Activated CD4-positive, alpha-beta T cell treated with anti-CD3 and anti-CD28 coated beads for 36 hours (primary cell): ENCODE results near the gene COPA. TPM values are rescaled to one million over a fixed set of nuclear protein-coding genes. Genes with fewer than 3 reads are reported as not detected.
A peak's percentile ranks its signal among the peaks of the same experiment; 100 is the strongest.

Experiments
- ATAC-seq: fragments of 200-7000 bp; cut with Tn5 transposase; one replicate; pipeline ENCODE4 v1.10.0; 2021; ENCODE audit warnings: mild to moderate bottlenecking, moderate library complexity
- CTCF ChIA-PET: fragments of 350-600 bp; sonication (Branson Sonifier 250); formaldehyde crosslinking; loops from one replicate; lab custom pipeline; 2021; ENCODE audit warnings: antibody characterized with exemption; lab: Charles Lee
- POLR2A ChIA-PET: fragments of 350-600 bp; sonication (Branson Sonifier 250); formaldehyde crosslinking; loops from one replicate; lab custom pipeline; 2021; ENCODE audit warnings: antibody characterized with exemption, inconsistent platforms; lab: Charles Lee
- DNase-seq: peaks from one replicate; pipeline ENCODE4 v3.0.0-alpha.2; 2020
- H3K27ac Mint-ChIP-seq: one replicate; pipeline ENCODE4 v1.8.0; 2021; ENCODE audit warnings: mixed read lengths
- H3K27me3 Mint-ChIP-seq: one replicate; pipeline ENCODE4 v1.8.0; 2021; ENCODE audit warnings: mixed read lengths
- H3K36me3 Mint-ChIP-seq: one replicate; pipeline ENCODE4 v1.8.0; 2021; ENCODE audit warnings: low read depth, mixed read lengths
- H3K4me1 Mint-ChIP-seq: one replicate; pipeline ENCODE4 v1.8.0; 2021; ENCODE audit warnings: mixed read lengths
- H3K4me3 Mint-ChIP-seq: one replicate; pipeline ENCODE4 v1.8.0; 2021; ENCODE audit warnings: mild to moderate bottlenecking, moderate library complexity, mixed read lengths
- H3K9me3 Mint-ChIP-seq: one replicate; pipeline ENCODE4 v1.8.0; 2021; ENCODE audit warnings: low read depth, mixed read lengths
- intact Hi-C, 2 experiments: fragments of 100-400 bp; cut with DNase I in 1 of 2; cut with micrococcal nuclease in 1 of 2; formaldehyde crosslinking; loops; one replicate each; pipeline versions ENCODE4 v1.14.2 to v1.15.1; 2022 to 2024; cut with DNase I, micrococcal nuclease
- total RNA-seq, 2 experiments: library from RNA; stranded (reverse); gene quantifications; one replicate each; pipeline ENCODE4 v1.2.3, GENCODE V29; 2021

Gene COPA
- total RNA-seq, 2 experiments from 2014 or later = 125 to 148 TPM

DNA sequence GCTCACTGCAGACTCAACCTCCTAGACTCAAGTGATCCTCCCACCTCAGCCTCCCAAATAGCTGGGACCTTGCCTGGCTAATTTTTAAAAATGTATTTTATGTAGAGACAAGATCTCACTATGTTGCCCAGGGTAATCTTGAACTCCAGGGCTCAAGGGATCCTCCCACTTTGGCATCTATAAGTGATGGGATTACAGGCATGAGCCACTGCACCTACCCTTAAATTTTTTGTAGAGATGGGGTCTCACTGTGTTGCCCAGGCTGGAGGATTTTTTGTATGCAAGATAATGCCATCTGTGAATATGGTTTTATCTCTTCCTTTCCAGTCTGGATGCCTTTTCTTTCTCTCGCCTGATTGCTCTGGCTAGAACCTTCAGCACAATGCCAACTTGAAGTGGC is 72.0 kb downstream of the COPA start:
- no peak overlapping the region for H3K4me3 Mint-ChIP-seq
- no peaks in the 10 kb centered on the region for H3K4me1 Mint-ChIP-seq
- H3K9me3 Mint-ChIP-seq = no peaks in the 10 kb centered on the region
- ChIA-PET CTCF (interaction anchor here (0.8 to 1.3 kb wide), 2 partner anchors 21 to 52 kb away, joined by 3 to 4 read pairs; no protein-coding TSS in a partner anchor), POLR2A (no interaction called here)
- intact Hi-C loops = no loop called here
- H3K27me3 Mint-ChIP-seq = no peaks in the 10 kb centered on the region
- ATAC-seq (no peak), DNase-seq (no peak)
- no peaks in the 10 kb centered on the region for H3K36me3 Mint-ChIP-seq
- no peak overlapping the region for H3K27ac Mint-ChIP-seq

GRCh38 chr1:160267284-160267991 is 75.6 kb downstream of the COPA start:
- Mint-ChIP-seq H3K36me3 (no peaks in the 10 kb centered on the region), H3K9me3 (no peaks in the 10 kb centered on the region), H3K4me3 (no peak overlapping the region), H3K27ac (no peak overlapping the region), H3K27me3 (no peaks in the 10 kb centered on the region), H3K4me1 (peaks cover 12% of the 10 kb centered on the region)
- intact Hi-C loops = no loop called here
- ChIA-PET POLR2A (interaction anchor here (0.8 kb wide), 1 partner anchor 18 kb away, joined by 3 read pairs; no protein-coding TSS in a partner anchor), CTCF (interaction anchor here (0.6 to 1.4 kb wide), 3 partner anchors 15 to 188 kb away, joined by 3 to 5 read pairs (median 4); no protein-coding TSS in a partner anchor)
- no peak for DNase-seq
- no peak for ATAC-seq

DNA sequence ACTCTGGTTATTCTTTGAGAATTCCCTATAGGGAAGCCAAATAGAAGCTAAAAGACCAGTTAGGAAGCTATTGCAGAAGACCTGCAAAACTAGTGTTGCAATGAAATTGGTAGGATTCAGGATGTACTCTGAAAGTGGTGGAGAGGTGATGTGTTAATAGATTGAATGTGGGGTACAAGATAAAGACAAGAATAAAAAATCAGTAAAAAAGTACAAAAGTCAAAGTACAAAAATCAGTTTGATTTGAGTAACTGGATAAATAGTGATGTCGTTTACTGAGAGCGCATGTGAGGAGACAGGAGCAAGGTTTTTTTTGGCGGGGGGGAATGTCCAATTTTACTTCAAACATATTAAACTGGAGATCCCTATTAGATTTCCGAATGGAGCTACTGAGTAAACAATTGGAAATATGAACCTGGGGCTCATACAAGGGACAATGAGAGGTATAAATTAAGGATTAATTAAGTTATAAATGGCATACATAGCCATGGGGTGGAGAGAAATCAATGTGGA is 78.2 kb downstream of the COPA start:
- no peak overlapping the region for H3K27ac Mint-ChIP-seq
- ATAC-seq (no peak), DNase-seq (no peak)
- ChIA-PET POLR2A (no interaction called here), CTCF (interaction anchor here (0.6 to 5.0 kb wide), 4 partner anchors 13 to 219 kb away, joined by 3 to 39 read pairs (median 8); partner anchors contain the start of gene CASQ1)
- peaks cover 22% of the 10 kb centered on the region for H3K4me1 Mint-ChIP-seq
- H3K4me3 Mint-ChIP-seq = no peak overlapping the region
- intact Hi-C loops = loop anchor here (5.0 kb wide), 5 partner anchors 312 to 1253 kb away; partner anchors contain the start of genes CD84 (in 1 of the 2) and DUSP23 (in 1 of the 2)
- no peaks in the 10 kb centered on the region for H3K27me3 Mint-ChIP-seq
- no peaks in the 10 kb centered on the region for H3K9me3 Mint-ChIP-seq
- H3K36me3 Mint-ChIP-seq = peaks cover 12% of the 10 kb centered on the region

- Mint-ChIP-seq H3K4me1 (peaks cover 44% of the 10 kb centered on the region), H3K9me3 (no peaks in the 10 kb centered on the region), H3K27ac (peak within 1 kb of the TSS; percentile 99), H3K36me3 (peaks cover 20% of the 10 kb centered on the region), H3K4me3 (peak within 1 kb of the TSS; percentile 100), H3K27me3 (no peaks in the 10 kb centered on the region)
- peak; percentile 99 for DNase-seq
- CTCF ChIA-PET = interaction anchor here (0.5 to 5.0 kb wide), 10 partner anchors 10 to 481 kb away, joined by 3 to 39 read pairs (median 3); partner anchors contain the start of genes DUSP23 and PEX19
- POLR2A ChIA-PET = interaction anchor here (0.6 to 1.6 kb wide), 8 partner anchors 10 to 339 kb away, joined by 3 to 15 read pairs (median 4); partner anchors contain the start of genes IGSF8 and PEX19
- peak; percentile 88 for ATAC-seq
- intact Hi-C loops = loop anchor here (1.0 to 5.0 kb wide), 12 partner anchors 23 to 1250 kb away; partner anchors contain the start of genes CD84 (in 1 of the 2), COPA (in 1 of the 2), DUSP23 (in 1 of the 2) and IGSF8 (in 1 of the 2)
Measured at GRCh38 chr1:160261893-160262794, 80.9 kb downstream of the COPA start, which contains the start of gene DCAF8. DCAF8 (minus strand) TSS chr1:160262549; CDS start chr1:160244008, 18,541 bp downstream.

- peak; percentile 86 for DNase-seq
- H3K4me1 Mint-ChIP-seq = peaks cover 49% of the 10 kb centered on the region
Measured at GRCh38 chr1:160261556-160261892, 81.5 kb downstream of the COPA start.

DNA sequence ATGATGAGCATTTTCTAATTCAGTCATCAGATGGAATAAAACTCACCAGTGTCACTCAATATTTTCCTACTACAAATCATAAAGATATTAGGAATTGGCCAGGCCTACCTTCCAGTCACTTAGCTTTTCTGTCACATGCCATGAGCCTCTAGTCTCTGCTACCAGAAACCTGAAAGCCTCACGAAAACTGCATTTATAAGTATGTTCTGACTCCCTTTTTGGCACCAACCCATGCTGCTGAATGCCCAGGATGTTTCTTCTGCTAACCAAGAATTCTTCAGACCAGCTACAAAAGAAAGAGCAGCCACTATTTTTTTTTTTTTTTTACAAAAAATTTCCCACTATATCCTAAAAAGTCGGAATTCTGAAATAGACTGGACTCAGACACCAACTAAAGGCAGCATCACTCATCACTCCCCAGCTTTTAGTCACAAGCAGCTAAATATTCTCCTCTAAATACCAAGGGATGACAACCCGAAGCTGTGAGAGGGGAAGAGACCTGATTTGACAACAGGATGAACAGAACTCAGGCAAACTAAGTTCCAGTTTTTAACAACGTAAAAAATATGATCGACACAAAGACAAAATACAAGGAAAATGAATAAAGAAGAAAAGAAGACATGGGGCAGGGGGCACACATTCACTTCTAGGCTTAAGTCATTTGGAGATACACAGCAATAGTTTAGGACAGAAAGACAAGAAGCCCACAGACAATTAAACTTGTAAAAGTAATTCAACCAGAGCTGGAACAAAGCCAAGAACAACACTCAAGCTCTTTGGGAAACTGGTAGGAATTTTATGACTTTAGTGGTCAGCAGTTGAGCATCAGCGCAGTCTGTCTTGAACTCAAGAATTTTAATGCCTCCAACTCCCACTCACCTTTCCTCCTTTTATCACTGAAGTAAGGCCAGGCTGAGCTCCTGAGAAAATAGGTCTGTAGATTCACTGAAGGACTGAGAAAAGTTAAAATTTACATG is 82.4 kb downstream of the COPA start:
- intact Hi-C loops = loop anchor here (5.0 kb wide), 5 partner anchors 317 to 1248 kb away; partner anchors contain the start of genes CD84 (in 1 of the 2) and DUSP23 (in 1 of the 2)
- CTCF ChIA-PET = interaction anchor here (0.7 to 5.0 kb wide), 11 partner anchors 9 to 176 kb away, joined by 3 to 39 read pairs (median 4); no protein-coding TSS in a partner anchor
- DNase-seq (no peak), ATAC-seq (no peak)
- H3K36me3 Mint-ChIP-seq = peaks cover 21% of the 10 kb centered on the region
- POLR2A ChIA-PET = interaction anchor here (0.6 to 1.1 kb wide), 5 partner anchors 12 to 1129 kb away, joined by 3 to 9 read pairs (median 6); no protein-coding TSS in a partner anchor
- H3K4me1 Mint-ChIP-seq = peaks cover 56% of the 10 kb centered on the region
- H3K27ac Mint-ChIP-seq = peak overlapping the region; percentile 99
- H3K4me3 Mint-ChIP-seq = peak overlapping the region; percentile 100
- no peaks in the 10 kb centered on the region for H3K9me3 Mint-ChIP-seq
- no peaks in the 10 kb centered on the region for H3K27me3 Mint-ChIP-seq

More at GRCh38 chr1:160261556-160261892, 81.5 kb downstream of the COPA start:
- Mint-ChIP-seq H3K27me3 (no peaks in the 10 kb centered on the region), H3K4me3 (peak overlapping the region; percentile 100), H3K36me3 (peaks cover 21% of the 10 kb centered on the region), H3K27ac (peak overlapping the region; percentile 99), H3K9me3 (no peaks in the 10 kb centered on the region)
- ChIA-PET POLR2A (interaction anchor here (0.6 to 1.6 kb wide), 4 partner anchors 13 to 1128 kb away, joined by 4 to 9 read pairs (median 5); no protein-coding TSS in a partner anchor), CTCF (interaction anchor here (0.7 to 5.0 kb wide), 9 partner anchors 10 to 177 kb away, joined by 3 to 39 read pairs (median 3); no protein-coding TSS in a partner anchor)
- intact Hi-C loops = loop anchor here (5.0 kb wide), 5 partner anchors 316 to 1249 kb away; partner anchors contain the start of genes CD84 (in 1 of the 2) and DUSP23 (in 1 of the 2)
- peak; percentile 49 for ATAC-seq

DNA sequence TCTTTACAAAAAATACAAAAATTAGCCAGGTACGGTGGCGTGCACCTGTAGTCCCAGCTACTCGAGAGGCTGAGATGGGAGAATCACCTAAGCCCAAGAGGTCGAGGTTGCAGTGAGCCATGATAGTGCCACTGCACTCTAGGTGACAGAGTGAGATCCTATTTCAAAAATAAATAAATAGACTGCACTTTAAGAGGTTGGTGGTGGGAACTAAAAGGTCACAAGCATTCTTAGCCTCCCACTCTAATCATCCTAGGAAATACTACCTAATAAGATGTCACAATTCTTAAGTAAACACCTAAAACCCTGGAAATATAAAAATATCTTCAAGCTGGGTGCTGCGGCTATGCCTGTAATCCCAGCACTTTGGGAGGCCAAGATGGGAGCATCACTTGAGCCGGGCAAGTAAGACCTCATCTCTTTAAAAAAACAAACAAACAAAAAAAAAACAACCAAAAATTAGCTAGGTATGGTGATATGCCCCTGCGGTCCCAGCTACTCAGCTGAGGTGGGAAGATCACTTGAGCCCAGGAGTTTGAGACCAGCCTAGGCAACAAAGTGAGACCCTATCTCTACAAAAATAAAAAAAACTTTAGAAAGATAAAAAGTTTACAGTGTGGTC is 84.8 kb downstream of the COPA start:
- Mint-ChIP-seq H3K27ac (no peak overlapping the region), H3K36me3 (peaks cover 21% of the 10 kb centered on the region), H3K4me3 (no peak overlapping the region), H3K4me1 (peaks cover 47% of the 10 kb centered on the region), H3K27me3 (no peaks in the 10 kb centered on the region), H3K9me3 (no peaks in the 10 kb centered on the region)
- DNase-seq = no peak
- intact Hi-C loops = no loop called here
- ChIA-PET POLR2A (no interaction called here), CTCF (interaction anchor here (0.7 to 1.0 kb wide), 3 partner anchors 15 to 157 kb away, joined by 3 read pairs; no protein-coding TSS in a partner anchor)
- ATAC-seq = no peak

DNA sequence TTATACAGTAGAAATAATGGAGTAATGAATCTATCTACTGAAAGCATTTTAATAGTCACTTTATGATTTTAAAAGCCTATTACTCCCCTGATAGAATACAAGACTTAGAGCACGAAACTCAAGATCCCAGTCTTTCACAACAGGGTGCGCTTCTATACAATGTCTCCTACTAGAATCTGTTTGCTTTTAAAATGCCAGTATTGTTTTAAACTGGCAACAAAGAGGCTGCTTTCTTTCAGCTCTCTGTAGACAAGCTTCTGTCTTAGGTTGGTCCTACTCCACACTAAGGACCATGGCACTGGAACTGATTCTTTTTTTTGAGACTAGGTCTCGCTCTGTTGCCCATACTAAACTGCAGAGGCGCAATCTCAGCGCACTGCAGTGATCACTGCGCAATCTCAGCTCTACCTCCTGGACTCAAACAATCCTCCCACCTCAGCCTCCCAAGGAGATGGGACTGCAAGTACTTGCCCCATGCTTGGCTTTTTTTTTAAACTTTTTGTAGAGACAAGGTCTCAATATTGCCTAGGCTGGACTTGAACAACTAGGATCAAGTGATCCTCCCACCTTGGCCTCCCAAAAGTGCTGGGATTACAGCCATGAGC is 85.5 kb downstream of the COPA start:
- ATAC-seq (no peak), DNase-seq (no peak)
- intact Hi-C loops = no loop called here
- Mint-ChIP-seq H3K9me3 (no peaks in the 10 kb centered on the region), H3K4me1 (peaks cover 44% of the 10 kb centered on the region), H3K27me3 (no peaks in the 10 kb centered on the region), H3K27ac (no peak overlapping the region), H3K36me3 (peaks cover 26% of the 10 kb centered on the region), H3K4me3 (no peak overlapping the region)
- ChIA-PET CTCF (interaction anchor here (0.8 to 1.6 kb wide), 6 partner anchors 15 to 179 kb away, joined by 3 to 6 read pairs (median 4); no protein-coding TSS in a partner anchor), POLR2A (interaction anchor here (0.6 kb wide), 3 partner anchors 27 to 346 kb away, joined by 3 to 8 read pairs (median 6); no protein-coding TSS in a partner anchor)
